AG08396 (cell line): Measurements from ENCODE around the gene TRIM29.
A peak's percentile ranks its signal among the peaks of the same experiment; 100 is the strongest.
"Not testable (repeated sequence)": the region's sequence is repeated elsewhere in the genome, so short reads cannot be mapped to it uniquely, and the experiment has no call there.

Experiments
- DNase-seq: peaks from one replicate; pipeline ENCODE4 v3.0.0; 2012; ENCODE audit warnings: low spot score, mixed read lengths

TRIM29 gene

GRCh38 chr11:120137611-120138521, at the start of gene TRIM29:
TSS of gene TRIM29 (minus strand) at chr11:120138113. CDS start at chr11:120138031, 82 bp downstream.
- no peak for DNase-seq

GRCh38 chr11:120186774-120187591, 49.1 kb upstream of the TRIM29 start:
- DNase-seq, result no peak

GRCh38 chr11:120186456-120186773, 48.5 kb upstream of the TRIM29 start:
- no peak for DNase-seq

- no peak for DNase-seq
These were observed 48.0 kb upstream of the TRIM29 start for GRCh38 chr11:120185706-120186455.

GRCh38 chr11:120184946-120185705, 47.2 kb upstream of the TRIM29 start:
- peak; percentile 65 for DNase-seq

GRCh38 chr11:120184371-120184945, 46.5 kb upstream of the TRIM29 start:
- DNase-seq, result no peak

- DNase-seq, result no peak
These were observed 45.8 kb upstream of the TRIM29 start for GRCh38 chr11:120183701-120184141.

- DNase-seq, result no peak
These were observed 45.0 kb upstream of the TRIM29 start for GRCh38 chr11:120182790-120183491.

- no peak for DNase-seq
These were observed 44.5 kb upstream of the TRIM29 start for GRCh38 chr11:120182372-120182771.

- no peak for DNase-seq
These were observed 43.6 kb upstream of the TRIM29 start for GRCh38 chr11:120181376-120181975.

GRCh38 chr11:120180551-120181232, 42.8 kb upstream of the TRIM29 start:
- no peak for DNase-seq

GRCh38 chr11:120180063-120180462, 42.1 kb upstream of the TRIM29 start:
- not testable (repeated sequence) for DNase-seq

- DNase-seq, result peak; percentile 1
These were observed 41.3 kb upstream of the TRIM29 start for GRCh38 chr11:120179057-120179672.

- peak; percentile 26 for DNase-seq
These were observed 40.7 kb upstream of the TRIM29 start for GRCh38 chr11:120178561-120179056.

- DNase-seq, result no peak
These were observed 37.0 kb upstream of the TRIM29 start for GRCh38 chr11:120174866-120175265.

- no peak for DNase-seq
These were observed 35.9 kb upstream of the TRIM29 start for GRCh38 chr11:120173807-120174206.

- DNase-seq, result no peak
These were observed 35.2 kb upstream of the TRIM29 start for GRCh38 chr11:120173019-120173705.
